HEK293 (cell line): ENCODE results near the gene ZNF611.

Experiments used
- CTCF ChIP-seq: fragments of 450-650 bp; formaldehyde crosslinking; IDR thresholded peaks from 2 replicates; pipeline ENCODE4 v1.5.1; 2016; ENCODE audit warnings: missing biosample characterization, missing genetic modification characterization
- PRDM1 ChIP-seq: fragments of 450-650 bp; formaldehyde crosslinking; IDR thresholded peaks from 2 replicates; pipeline ENCODE4; 2016; ENCODE audit warnings: missing biosample characterization, missing genetic modification characterization
- TCF7L2 ChIP-seq: IDR thresholded peaks from 2 replicates; pipeline ENCODE4 v1.6.1; 2011; ENCODE audit warnings: low read depth, mild to moderate bottlenecking, inconsistent platforms, low read length, moderate library complexity, borderline replicate concordance
- YY1 ChIP-seq: fragments of 450-650 bp; formaldehyde crosslinking; IDR thresholded peaks from 2 replicates; pipeline ENCODE4 v1.5.1; 2018; ENCODE audit warnings: missing biosample characterization, missing genetic modification characterization
- ZBTB7A ChIP-seq: fragments of 450-650 bp; formaldehyde crosslinking; IDR thresholded peaks from 2 replicates; pipeline ENCODE4 v1.5.1; 2016; ENCODE audit warnings: low read depth, missing biosample characterization, missing genetic modification characterization
- ZNF121 ChIP-seq: fragments of 450-650 bp; formaldehyde crosslinking; IDR thresholded peaks from 2 replicates; pipeline ENCODE4 v1.5.1; 2016; ENCODE audit warnings: missing biosample characterization, missing genetic modification characterization
- ZNF133 ChIP-seq: fragments of 450-650 bp; formaldehyde crosslinking; IDR thresholded peaks from 2 replicates; pipeline ENCODE4 v1.5.1; 2016; ENCODE audit warnings: missing biosample characterization, missing genetic modification characterization
- ZNF26 ChIP-seq: fragments of 450-650 bp; formaldehyde crosslinking; IDR thresholded peaks from 2 replicates; pipeline ENCODE4 v1.5.1; 2016; ENCODE audit warnings: missing biosample characterization, missing genetic modification characterization
- ZNF837 ChIP-seq: fragments of 450-650 bp; formaldehyde crosslinking; IDR thresholded peaks from 2 replicates; pipeline ENCODE4 v1.5.1; 2016; ENCODE audit warnings: missing biosample characterization, missing genetic modification characterization
- ZSCAN18 ChIP-seq: fragments of 450-650 bp; formaldehyde crosslinking; IDR thresholded peaks from 2 replicates; pipeline ENCODE4 v1.5.1; 2016; ENCODE audit warnings: missing biosample characterization, missing genetic modification characterization

- TF ChIP-seq TCF7L2 (no peak), CTCF (no peak), ZNF837 (tag by site-specific recombination) (no peak), YY1 (tag by site-specific recombination) (no peak), ZNF26 (tag by site-specific recombination) (no peak), ZNF133 (tag by site-specific recombination) (no peak), PRDM1 (tag by site-specific recombination) (no peak), ZBTB7A (tag by site-specific recombination) (no peak), ZSCAN18 (tag by site-specific recombination) (no peak), ZNF121 (tag by site-specific recombination) (no peak)
Observed at GRCh38 chr19:52703917-52704316, 30.9 kb downstream of the ZNF611 start.
